ENCODE results near the gene CCT7.

DNA sequence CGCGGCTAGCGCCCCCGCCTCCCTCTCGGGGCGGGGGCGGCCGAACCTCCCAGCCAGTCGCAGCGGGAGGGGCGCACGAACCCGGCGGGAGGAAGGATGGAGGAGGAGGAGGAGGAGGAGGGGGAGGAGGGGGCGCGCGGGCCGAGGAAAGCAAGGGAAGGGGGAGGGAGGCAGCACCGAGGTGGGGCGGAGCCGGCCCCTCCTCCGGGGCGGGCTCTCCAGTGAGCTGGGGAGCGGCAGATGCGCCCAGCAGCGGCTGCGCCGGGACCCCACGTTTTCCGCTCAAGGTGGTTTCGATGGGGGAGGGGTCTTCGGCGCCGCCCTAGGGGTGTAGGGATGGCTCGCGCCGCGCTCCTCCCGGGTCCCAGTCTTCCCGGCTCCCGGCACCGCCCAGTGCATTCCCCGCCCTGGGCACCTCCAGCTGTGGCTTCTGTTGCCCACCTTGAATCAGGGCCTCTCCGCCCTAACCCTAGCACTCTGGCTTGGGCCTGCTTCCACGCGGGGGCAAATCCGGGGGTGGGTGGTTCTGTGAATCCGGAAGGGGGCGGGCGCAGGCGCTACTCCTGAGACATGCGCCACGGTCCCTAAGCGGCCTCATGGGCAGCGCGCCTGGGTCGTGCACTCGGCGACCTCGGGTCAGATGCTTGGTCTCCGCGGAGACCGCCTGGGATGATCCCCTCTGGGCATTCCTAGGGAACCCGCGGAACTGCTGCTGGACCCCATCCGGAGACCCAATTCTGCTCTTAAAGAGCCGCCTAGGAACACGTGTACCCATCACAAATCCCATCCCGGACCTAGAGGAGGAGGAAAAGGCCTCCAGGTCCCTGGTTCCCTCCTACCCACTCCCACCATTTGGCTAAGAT is 50.4 kb downstream of the CCT7 start, which contains the start of gene FBXO41:
- no peak for TF ChIP-seq YY1 (IDR thresholded peaks at IDR 0.05; ENCODE audit: low read depth)
- no peak for TF ChIP-seq NFIC (IDR thresholded peaks at IDR 0.05)
- no peak for TF ChIP-seq FOXM1 (IDR thresholded peaks at IDR 0.05; ENCODE audit: borderline replicate concordance, low read depth)
- TF ChIP-seq TAF1 (IDR thresholded peaks at IDR 0.05; ENCODE audit: low read depth) = no peak
- TF ChIP-seq CREB1 (IDR thresholded peaks at IDR 0.05; ENCODE audit: low read depth) = no peak

All from Ishikawa (cell line).